Mucosa of stomach (tissue), 1 donor: ENCODE data around the gene TMPRSS13.
"Not testable (repeated sequence)": the region's sequence is repeated elsewhere in the genome, so short reads cannot be mapped to it uniquely, and the experiment has no call there.

Experiments used
- H3K27me3 ChIP-seq: one replicate; pipeline ENCODE4 v1.7.0; 2013; ENCODE audit warnings: mild to moderate bottlenecking, low read length; ENCODE audit not compliant: control insufficient read depth, insufficient read depth
- H3K36me3 ChIP-seq: one replicate; pipeline ENCODE4 v1.7.0; 2013; ENCODE audit warnings: low read length; ENCODE audit not compliant: control insufficient read depth, insufficient read depth
- H3K4me1 ChIP-seq: one replicate; pipeline ENCODE4 v1.7.0; 2013; ENCODE audit warnings: mild to moderate bottlenecking, low read length; ENCODE audit not compliant: control insufficient read depth, insufficient read depth
- H3K4me3 ChIP-seq: one replicate; pipeline ENCODE4 v1.7.0; 2013; ENCODE audit warnings: low read length
- H3K9ac ChIP-seq: one replicate; pipeline ENCODE4 v1.7.0; 2013; ENCODE audit warnings: mild to moderate bottlenecking, low read length, moderate library complexity
- H3K9me3 ChIP-seq: one replicate; pipeline ENCODE4 v1.7.0; 2013; ENCODE audit warnings: mild to moderate bottlenecking, low read length, moderate library complexity; ENCODE audit not compliant: control insufficient read depth
- donor health status: Pancreatic carcinoma.

TMPRSS13 gene

DNA sequence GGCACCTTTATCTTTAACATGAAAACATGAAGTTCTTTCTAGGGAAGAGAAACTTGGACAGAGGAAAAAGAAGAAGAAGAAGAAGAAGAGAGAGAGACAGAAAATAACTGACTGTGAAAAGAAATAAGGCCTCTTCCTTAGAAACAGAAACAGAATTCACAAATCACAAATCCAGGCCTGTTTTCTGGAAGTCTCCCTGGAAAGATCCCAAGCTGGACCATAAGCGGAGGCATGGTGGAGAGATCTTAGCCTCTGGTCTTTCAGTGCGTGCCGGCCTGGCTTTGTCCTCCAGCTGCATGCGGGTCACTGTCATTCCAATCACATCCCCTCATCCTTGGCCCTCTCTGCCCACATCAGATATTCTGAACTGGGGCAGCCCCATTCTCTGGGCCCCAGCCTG lies 59.6 kb downstream of the TMPRSS13 start:
- Histone ChIP-seq H3K9me3 (no peaks in the 10 kb centered on the region), H3K4me3 (no peak overlapping the region), H3K4me1 (no peaks in the 10 kb centered on the region), H3K9ac (no peak overlapping the region), H3K36me3 (no peaks in the 10 kb centered on the region), H3K27me3 (peaks cover 24% of the 10 kb centered on the region)

DNA sequence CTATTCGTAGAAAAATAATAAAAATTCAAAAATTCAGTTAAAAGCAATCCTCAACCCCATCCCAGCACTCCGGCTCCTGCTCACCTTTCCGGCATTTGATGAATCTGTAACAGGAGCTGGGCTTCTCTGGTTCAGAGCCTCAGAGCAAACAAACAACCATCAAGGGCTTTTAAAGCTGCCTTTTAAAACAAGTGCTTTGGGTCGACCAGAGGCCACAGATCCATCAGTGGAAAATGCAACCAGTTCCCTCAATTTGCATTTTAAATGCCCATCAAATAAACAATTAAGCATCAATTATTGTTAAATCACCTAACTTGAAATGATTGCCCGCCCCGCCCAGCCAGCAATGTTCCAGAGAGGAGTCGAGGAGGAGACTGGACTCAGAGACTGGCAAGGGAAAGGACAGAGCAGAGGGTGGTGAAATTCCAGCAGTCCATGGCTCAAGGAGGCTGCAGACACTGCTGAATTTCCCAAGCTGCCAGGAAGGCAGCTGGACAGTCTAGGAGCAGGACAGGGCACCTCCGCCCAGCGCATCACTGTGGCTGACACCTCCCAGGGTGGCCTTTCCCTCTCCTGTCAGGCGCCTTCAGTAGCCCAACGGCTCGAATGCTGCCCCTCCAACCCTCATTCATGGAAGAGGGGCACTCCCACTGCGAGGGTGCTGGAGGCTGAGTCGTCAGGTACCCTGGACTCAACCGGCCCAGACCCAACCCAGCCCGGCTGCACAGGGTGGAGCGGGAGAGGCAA lies 60.2 kb downstream of the TMPRSS13 start:
- H3K4me3 ChIP-seq = no peak overlapping the region
- no peak overlapping the region for H3K9ac ChIP-seq
- H3K27me3 ChIP-seq = peaks cover 18% of the 10 kb centered on the region
- no peaks in the 10 kb centered on the region for H3K36me3 ChIP-seq
- H3K4me1 ChIP-seq = no peaks in the 10 kb centered on the region
- H3K9me3 ChIP-seq = no peaks in the 10 kb centered on the region

DNA sequence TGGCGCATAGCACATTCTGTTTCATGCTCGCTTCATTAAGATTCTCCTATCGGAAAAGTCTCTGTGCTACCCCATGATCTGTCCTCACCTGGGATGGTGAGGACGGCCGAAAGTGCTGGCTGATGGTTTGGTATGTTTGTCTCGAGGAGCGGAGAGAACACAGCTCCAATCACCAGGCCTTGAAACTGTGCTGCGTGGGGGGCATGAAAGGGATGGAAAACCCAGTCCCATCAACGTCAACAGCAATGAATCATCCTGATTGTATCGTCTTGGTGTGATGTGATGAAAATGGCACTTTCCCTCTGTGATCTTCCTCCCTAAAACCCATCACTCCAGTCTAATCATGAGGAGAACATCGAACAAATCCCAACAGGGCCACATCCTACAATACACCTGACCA lies 61.1 kb downstream of the TMPRSS13 start:
- Histone ChIP-seq H3K4me1 (no peaks in the 10 kb centered on the region), H3K9me3 (no peaks in the 10 kb centered on the region), H3K9ac (no peak overlapping the region), H3K27me3 (peaks cover 9% of the 10 kb centered on the region), H3K36me3 (no peaks in the 10 kb centered on the region), H3K4me3 (no peak overlapping the region)

DNA sequence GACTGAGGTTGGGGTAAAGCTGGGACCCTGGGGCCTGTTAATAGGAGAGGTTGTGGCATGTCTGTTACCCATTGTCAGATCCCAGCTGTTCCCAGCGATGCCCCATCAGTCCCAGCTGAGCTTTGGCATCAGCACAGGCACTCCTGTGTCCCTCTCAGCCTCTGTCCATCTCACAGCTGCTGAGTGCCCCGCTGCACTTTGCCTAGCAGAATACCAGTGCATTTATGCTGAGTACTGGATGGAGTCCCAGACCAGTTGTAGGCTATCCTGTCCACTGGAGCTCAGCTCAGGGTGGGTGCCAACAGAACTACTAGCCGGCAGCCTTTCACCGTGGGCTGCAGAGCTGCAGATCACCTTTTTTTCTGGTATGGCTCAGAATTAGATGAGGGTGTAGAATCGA lies 62.7 kb downstream of the TMPRSS13 start:
- H3K9ac ChIP-seq = no peak overlapping the region
- no peaks in the 10 kb centered on the region for H3K4me1 ChIP-seq
- no peaks in the 10 kb centered on the region for H3K27me3 ChIP-seq
- no peak overlapping the region for H3K4me3 ChIP-seq
- no peaks in the 10 kb centered on the region for H3K9me3 ChIP-seq
- no peaks in the 10 kb centered on the region for H3K36me3 ChIP-seq

DNA sequence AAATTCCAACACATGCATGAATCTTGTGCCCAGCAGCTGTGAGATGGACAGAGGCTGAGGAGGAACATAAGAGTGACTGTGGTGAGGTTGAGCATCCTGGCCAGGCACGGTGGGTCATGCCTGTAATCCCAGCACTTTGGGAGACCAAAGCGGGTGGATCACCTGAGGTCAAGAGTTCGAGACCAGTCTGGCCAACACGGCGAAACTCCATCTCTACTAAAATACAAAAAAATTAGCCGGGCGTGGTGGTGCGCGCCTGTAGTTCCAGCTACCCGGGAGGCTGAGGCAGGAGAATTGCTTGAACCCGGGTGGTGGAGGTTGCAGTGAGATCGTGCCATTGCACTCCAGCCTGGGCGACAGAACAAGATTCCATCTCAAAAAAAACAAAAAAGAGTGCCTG lies 63.7 kb downstream of the TMPRSS13 start:
- H3K4me1 ChIP-seq, H3K36me3 ChIP-seq: not testable (repeated sequence)

DNA sequence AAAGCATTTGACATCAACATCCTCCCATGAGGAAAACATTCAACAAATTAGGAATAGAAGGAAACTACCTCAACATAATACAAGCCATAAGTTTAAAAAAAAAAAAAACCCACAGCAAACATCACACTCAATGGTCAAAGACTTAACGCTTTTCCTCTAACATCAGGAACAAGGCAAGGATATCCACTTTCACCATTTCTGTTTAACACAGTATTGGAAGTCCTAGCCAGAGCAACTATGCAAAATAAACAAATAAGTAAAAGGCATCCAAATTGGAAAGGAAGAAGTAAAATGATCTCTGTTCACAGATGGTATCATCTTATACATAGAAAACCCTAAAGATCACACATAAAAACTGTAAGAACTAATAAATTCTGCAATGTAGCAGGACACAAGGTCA lies 65.8 kb downstream of the TMPRSS13 start:
- no peaks in the 10 kb centered on the region for H3K4me1 ChIP-seq

More for the DNA sequence above, 63.7 kb downstream of the TMPRSS13 start:
- not testable (repeated sequence) for H3K4me3 ChIP-seq, H3K9ac ChIP-seq, H3K27me3 ChIP-seq, H3K9me3 ChIP-seq

DNA sequence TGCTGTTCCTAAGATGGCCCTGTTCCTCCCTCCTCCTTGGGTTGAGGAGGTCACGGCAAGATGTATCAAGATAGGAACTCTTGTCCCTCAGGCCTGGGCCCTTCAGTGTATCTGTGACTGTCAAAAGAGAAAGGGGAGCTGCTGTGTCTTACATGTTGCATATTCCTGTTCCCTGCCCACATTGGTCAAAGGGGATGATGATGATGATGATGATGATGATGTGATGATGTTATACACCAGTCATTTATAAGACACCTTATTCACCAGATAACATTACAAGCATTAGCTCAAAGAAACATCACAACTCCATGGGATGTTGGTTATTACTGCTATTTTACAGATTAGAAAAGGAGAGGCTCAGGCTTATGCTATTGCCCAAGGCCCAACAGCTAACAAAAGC lies 66.4 kb downstream of the TMPRSS13 start:
- no peak overlapping the region for H3K4me3 ChIP-seq
- no peak overlapping the region for H3K9ac ChIP-seq
- no peaks in the 10 kb centered on the region for H3K4me1 ChIP-seq
- no peaks in the 10 kb centered on the region for H3K9me3 ChIP-seq
- peaks cover 4% of the 10 kb centered on the region for H3K27me3 ChIP-seq
- no peaks in the 10 kb centered on the region for H3K36me3 ChIP-seq

More for the DNA sequence above, 65.8 kb downstream of the TMPRSS13 start:
- Histone ChIP-seq H3K4me3 (no peak overlapping the region), H3K27me3 (peaks cover 4% of the 10 kb centered on the region), H3K9ac (no peak overlapping the region), H3K36me3 (no peaks in the 10 kb centered on the region), H3K9me3 (no peaks in the 10 kb centered on the region)

DNA sequence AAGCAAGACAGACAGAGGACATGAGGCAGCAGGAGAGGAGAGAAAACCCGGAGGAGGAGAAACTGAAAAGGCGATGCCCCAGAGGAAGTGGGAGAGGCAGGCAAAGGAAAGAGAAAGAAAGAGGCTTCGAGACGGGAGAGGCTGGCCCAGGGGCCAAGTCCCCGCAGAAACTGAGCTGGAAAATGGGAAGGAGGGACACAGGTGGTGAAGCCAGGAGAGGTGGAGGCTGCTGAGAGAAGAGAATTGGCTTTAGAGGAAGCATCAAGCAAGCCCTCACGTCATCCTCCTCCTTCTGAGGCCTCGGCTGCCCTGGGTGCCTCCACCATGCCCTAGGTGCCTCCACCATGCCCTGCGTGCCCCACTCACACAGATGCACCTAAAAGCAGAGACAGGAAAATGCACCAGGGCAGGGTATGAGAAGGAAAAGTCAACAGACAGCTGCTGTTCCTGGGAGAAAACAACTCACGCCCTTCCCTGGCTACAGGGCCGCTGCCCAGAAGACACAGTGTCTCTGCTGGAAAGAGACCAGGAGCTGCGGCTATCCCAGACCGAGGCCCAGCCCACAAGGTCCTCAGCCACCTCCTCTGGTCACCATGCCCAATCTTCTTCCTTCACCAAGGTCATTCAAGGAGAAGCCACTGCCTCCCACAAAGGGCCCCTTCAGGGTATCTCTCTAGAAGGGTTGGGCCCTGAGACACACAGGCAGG lies 67.0 kb downstream of the TMPRSS13 start:
- no peaks in the 10 kb centered on the region for H3K9me3 ChIP-seq
- peaks cover 4% of the 10 kb centered on the region for H3K27me3 ChIP-seq
- no peaks in the 10 kb centered on the region for H3K36me3 ChIP-seq
- H3K9ac ChIP-seq = no peak overlapping the region
- no peak overlapping the region for H3K4me3 ChIP-seq
- no peaks in the 10 kb centered on the region for H3K4me1 ChIP-seq

DNA sequence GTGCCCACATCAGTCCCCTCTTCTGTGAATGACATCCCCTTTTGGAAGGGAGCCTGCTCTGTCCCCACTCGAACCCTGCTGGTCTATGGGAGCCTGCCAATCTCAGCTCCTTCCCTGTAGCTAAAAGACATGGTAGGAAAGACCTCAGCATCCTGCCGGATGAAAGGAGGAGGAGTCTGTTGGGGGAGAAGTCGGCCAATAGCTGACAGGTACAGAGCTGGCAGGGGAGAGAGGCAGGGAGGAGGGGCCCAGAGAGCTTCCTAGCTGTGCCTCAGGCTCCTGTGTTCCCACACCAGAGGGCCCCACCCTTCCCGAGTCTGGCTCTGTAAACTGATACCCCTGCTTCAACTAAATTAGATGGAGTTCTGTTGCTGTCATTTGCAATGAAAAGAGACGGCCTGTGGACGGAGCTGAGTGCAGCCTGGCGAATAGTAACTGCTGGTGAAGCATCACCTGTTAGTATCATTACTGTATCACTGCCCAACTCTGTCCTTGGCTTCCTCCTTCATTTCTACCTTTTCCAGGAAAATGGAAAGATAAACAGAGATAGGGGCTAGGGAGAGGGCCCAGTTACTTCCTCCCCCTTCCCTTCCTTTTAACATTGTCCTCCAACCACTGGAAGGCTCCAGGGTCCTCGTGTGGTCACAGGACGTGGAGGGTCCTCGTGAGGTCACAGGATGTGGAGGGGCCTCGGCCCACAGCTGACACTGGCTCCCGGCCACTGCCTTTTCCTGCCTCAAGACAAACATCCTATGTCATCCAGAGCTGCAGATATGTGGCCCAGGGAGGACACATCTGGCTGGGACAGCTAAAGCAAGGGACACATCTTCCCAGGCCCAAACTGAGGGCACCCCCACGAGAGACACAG lies 67.8 kb downstream of the TMPRSS13 start:
- Histone ChIP-seq H3K9ac (no peak overlapping the region), H3K4me3 (no peak overlapping the region), H3K4me1 (no peaks in the 10 kb centered on the region), H3K9me3 (no peaks in the 10 kb centered on the region), H3K27me3 (peaks cover 4% of the 10 kb centered on the region), H3K36me3 (no peaks in the 10 kb centered on the region)

DNA sequence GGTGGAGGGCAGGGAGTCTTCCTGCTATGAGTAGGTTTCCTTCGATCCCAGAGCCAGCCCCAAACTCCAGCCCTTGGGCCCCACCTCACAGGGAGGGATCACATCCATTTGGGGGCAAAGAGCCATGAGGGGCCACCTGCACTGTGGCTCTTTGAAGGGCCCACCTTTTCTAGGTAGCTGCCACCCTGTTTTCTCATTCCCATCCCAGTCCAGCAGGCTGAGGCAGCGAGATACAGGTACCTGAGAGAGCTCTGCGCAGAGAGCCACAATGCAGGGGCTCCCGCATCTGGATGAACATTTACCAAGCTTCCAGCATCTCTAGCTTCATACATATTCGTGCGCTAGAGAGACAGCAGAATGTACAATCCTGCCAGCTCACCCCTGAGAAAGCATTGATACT lies 69.1 kb downstream of the TMPRSS13 start:
- no peak overlapping the region for H3K9ac ChIP-seq
- no peaks in the 10 kb centered on the region for H3K4me1 ChIP-seq
- H3K36me3 ChIP-seq = no peaks in the 10 kb centered on the region
- H3K9me3 ChIP-seq = no peaks in the 10 kb centered on the region
- no peak overlapping the region for H3K4me3 ChIP-seq
- H3K27me3 ChIP-seq = peaks cover 4% of the 10 kb centered on the region

DNA sequence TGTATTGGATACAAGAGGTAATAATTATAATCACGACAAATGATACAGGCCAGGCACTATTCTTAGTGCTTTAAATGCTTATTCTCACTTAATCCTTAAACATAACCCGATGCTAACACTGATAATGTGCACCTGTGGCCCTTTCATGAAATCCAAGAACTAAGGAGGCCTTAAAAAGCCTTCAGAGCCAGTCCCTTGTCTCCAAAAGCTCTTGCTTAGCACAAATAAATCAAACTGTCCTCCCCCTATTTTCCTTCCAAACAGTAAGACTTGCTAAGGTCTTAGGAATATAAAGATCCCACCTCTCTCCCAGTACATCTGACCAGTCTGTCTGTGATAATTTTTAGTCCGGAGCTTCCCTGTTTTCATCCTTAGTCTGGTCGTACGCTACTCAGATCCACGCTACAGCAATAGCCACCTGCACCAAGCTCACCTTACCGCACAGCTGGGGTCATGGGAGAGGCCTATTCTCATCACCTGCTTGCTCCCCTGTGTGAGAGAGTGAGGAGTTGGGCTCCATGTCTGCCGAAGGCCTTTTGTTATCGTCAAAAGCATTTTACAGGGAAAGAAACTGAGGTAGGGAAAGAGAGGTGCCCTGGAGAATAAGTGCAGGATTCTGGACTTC lies 69.6 kb downstream of the TMPRSS13 start:
- Histone ChIP-seq H3K4me3 (no peak overlapping the region), H3K27me3 (peaks cover 4% of the 10 kb centered on the region), H3K9me3 (no peaks in the 10 kb centered on the region), H3K36me3 (no peaks in the 10 kb centered on the region), H3K9ac (no peak overlapping the region), H3K4me1 (no peaks in the 10 kb centered on the region)
